PC-3 (cell line): Measurements from ENCODE around the gene FOXA3.

Experiments used
- CTCF ChIP-seq: fragments of 300-600 bp; sonication (generic); conservative IDR thresholded peaks from 2 replicates; pipeline ENCODE4 v1.5.1; 2017; ENCODE audit warnings: antibody characterized with exemption, low read depth, mild to moderate bottlenecking, low read length
- EZH2 ChIP-seq: fragments of 300-600 bp; sonication (generic); IDR thresholded peaks from one replicate; pipeline ENCODE4 v1.6.1; 2017; ENCODE audit warnings: antibody characterized with exemption, mild to moderate bottlenecking, low read length; ENCODE audit not compliant: unreplicated experiment

- TF ChIP-seq CTCF, result no peak
- TF ChIP-seq EZH2, result no peak
Measured at GRCh38 chr19:45847663-45848062, 16.5 kb upstream of the FOXA3 start.
